HS-27A (cell line): ENCODE results near the gene SURF1.
"Not testable (repeated sequence)": the region's sequence is repeated elsewhere in the genome, so short reads cannot be mapped to it uniquely, and the experiment has no call there.

Source experiments
- DNase-seq: peaks from one replicate; pipeline ENCODE4 v3.0.0-alpha.2; 2012; ENCODE audit warnings: low read depth, missing footprints

The SURF1 gene

GRCh38 chr9:133321411-133321935 is 34.8 kb downstream of the SURF1 start:
- DNase-seq = no peak

- no peak for DNase-seq
Measured at GRCh38 chr9:133320421-133320881, 35.8 kb downstream of the SURF1 start.

- DNase-seq = not testable (repeated sequence)
Measured at GRCh38 chr9:133317551-133317950, 38.7 kb downstream of the SURF1 start.

GRCh38 chr9:133315997-133316396 is 40.3 kb downstream of the SURF1 start:
- DNase-seq = no peak

DNA sequence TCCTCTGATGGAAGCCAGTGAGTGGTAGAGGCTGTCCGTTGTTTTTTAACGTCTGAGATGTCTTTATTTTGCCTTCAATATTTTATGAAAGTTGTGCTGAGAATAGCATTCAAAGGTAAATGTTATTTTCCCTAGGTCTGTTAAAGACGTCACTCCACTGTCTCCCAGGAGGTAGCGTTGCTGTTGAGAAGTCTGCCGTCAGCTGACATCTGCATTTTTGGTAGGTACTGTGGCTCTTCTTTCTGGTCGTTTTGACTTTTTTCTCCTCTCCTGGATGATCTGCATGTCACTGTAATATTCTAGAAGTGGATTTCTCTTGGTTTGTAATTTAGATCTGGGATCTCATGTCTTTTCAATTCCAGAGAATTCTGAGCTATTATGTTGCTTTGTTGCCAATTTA is 46.7 kb downstream of the SURF1 start:
- no peak for DNase-seq

- DNase-seq = no peak
Measured at GRCh38 chr9:133307301-133307700, 49.0 kb downstream of the SURF1 start.

DNA sequence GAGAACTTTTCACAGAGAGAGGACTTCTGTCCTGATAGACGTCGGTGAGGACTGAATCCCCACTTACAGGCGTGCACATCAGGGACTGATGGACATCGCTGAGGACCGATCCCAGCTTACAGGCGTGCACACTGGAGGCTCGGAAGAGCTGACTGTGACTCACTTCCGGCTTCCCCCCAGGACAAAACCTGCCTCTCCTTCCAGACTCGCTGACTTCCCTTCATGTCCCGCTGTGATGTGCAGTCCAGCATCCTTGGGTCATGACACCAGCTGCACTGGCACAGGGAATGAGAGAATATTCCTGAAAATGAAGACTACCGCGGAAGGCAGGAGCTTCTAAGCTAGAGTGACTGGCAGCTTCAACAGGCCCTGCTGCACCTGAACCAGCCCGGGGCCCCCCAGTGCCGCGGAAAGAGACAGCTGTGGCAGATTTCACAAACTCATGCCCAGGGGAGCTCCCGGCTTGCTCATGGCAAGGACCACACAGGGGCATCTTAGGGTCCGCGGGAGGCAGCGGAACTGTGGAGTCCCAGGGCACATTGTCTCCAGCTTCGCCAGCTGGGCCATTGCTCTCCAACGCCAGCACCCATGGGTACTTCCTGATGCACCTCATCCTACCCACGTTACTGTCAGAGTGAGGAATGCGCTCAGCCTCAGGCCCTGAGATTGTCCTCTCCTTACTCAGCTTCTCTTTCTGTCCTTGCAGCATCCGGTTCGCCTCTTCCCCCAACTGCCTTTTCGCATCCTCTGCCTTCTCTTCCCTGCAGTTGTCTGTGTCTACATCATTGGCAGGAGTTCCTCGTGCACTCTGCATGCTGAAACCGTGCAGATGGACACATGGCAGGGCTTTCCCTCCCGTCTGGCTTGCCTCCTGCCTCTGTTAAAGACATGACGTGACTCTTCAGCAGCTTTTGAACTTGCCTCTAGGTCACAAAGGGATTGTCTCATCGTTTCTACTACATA is 49.8 kb downstream of the SURF1 start:
- no peak for DNase-seq

- no peak for DNase-seq
Measured at GRCh38 chr9:133305731-133306130, 50.6 kb downstream of the SURF1 start.

GRCh38 chr9:133304477-133305377 is 51.6 kb downstream of the SURF1 start:
- DNase-seq = no peak

GRCh38 chr9:133304158-133304470 is 52.2 kb downstream of the SURF1 start:
- no peak for DNase-seq

- DNase-seq = no peak
Measured at GRCh38 chr9:133303266-133304157, 52.8 kb downstream of the SURF1 start.
